ENCODE measurements around the gene KIAA1328. TPM values are rescaled to one million over a fixed set of nuclear protein-coding genes. Genes with fewer than 3 reads are reported as not detected.

The KIAA1328 gene
- total RNA-seq, 6 experiments from 2014 or later, result 2.0 to 4.5 (median 2.9) TPM

DNA sequence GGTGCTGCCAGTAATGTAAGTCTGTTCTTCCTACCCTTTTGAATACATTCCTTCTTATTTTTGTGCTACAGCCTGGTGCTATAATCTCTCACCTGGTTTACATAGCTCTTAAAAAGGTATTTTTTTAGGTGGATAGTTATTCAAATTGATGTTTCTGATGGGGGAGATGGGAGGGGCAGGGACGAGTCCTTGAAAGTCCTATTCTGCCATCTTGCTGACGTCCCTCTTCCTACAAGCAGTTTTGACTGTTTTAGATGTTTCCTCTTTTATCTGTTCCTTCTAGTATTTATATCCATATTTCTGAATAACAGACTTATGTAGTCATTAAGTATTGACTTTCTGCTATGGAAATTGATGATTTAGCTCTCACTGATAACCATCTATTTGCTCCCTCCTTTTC lies 256.4 kb downstream of the KIAA1328 start:
- Histone ChIP-seq H3K4me1 (no peaks in the 10 kb centered on the region), H3K27ac (no peak overlapping the region), H3K36me3 (no peaks in the 10 kb centered on the region), H3K9me3 (no peaks in the 10 kb centered on the region), H3K4me3 (no peak overlapping the region), H3K27me3 (no peaks in the 10 kb centered on the region)
- 94% methylated on average over 2 of the region's 2 CpGs for WGBS (ENCODE audit: insufficient coverage, low coverage, low lambda C conversion rate, missing lambda C conversion rate)
- no peak for TF ChIP-seq POLR2A (IDR thresholded peaks at IDR 0.05)
- TF ChIP-seq, protein P1, sequence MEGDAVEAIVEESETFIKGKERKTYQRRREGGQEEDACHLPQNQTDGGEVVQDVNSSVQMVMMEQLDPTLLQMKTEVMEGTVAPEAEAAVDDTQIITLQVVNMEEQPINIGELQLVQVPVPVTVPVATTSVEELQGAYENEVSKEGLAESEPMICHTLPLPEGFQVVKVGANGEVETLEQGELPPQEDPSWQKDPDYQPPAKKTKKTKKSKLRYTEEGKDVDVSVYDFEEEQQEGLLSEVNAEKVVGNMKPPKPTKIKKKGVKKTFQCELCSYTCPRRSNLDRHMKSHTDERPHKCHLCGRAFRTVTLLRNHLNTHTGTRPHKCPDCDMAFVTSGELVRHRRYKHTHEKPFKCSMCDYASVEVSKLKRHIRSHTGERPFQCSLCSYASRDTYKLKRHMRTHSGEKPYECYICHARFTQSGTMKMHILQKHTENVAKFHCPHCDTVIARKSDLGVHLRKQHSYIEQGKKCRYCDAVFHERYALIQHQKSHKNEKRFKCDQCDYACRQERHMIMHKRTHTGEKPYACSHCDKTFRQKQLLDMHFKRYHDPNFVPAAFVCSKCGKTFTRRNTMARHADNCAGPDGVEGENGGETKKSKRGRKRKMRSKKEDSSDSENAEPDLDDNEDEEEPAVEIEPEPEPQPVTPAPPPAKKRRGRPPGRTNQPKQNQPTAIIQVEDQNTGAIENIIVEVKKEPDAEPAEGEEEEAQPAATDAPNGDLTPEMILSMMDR (IDR thresholded peaks at IDR 0.05), result no peak
- intact Hi-C loops (cut with DNase I), result no loop called here
- DNase-seq (no peak), ATAC-seq (no peak)

- no peaks in the 10 kb centered on the region for H3K27me3 ChIP-seq
- 77% methylated on average over 5 of the region's 5 CpGs for WGBS (ENCODE audit: insufficient coverage, low coverage, low lambda C conversion rate, missing lambda C conversion rate)
- ATAC-seq, result no peak
- TF ChIP-seq POLR2A (IDR thresholded peaks at IDR 0.05), result no peak
- TF ChIP-seq, protein P1 (IDR thresholded peaks at IDR 0.05), result no peak
- no peak for DNase-seq
- intact Hi-C loops (cut with DNase I), result no loop called here
- no peak overlapping the region for H3K27ac ChIP-seq
- H3K9me3 ChIP-seq, result no peaks in the 10 kb centered on the region
- no peaks in the 10 kb centered on the region for H3K4me1 ChIP-seq
- no peaks in the 10 kb centered on the region for H3K36me3 ChIP-seq
- no peak overlapping the region for H3K4me3 ChIP-seq
These were observed 279.0 kb downstream of the KIAA1328 start for GRCh38 chr18:37107748-37108522.

DNA sequence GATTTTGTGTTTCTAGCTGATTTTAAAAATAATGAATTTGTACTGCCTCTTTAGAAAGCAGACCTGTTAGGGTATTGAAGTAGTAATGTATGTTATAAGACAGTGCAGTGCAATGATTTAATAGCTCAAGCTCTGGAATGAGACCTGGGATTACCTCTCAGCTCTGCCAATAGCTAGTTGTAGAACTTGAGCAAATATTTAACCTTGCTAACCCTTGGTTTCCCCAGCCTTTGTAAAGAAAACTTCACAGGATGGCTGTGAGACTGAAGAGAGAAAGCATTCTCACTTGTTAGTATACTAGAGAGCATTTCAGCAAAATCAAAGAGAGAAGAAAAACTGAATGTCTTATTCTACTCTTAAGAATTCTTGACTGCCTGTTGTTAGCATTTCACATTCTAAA lies 293.9 kb downstream of the KIAA1328 start:
- ATAC-seq (peak; percentile 65 to 85 (median 79)), DNase-seq (no peak)
- intact Hi-C loops (cut with DNase I), result no loop called here
- Histone ChIP-seq H3K4me3 (no peak overlapping the region), H3K9me3 (no peaks in the 10 kb centered on the region), H3K27me3 (no peaks in the 10 kb centered on the region), H3K36me3 (no peaks in the 10 kb centered on the region), H3K4me1 (no peaks in the 10 kb centered on the region), H3K27ac (no peak overlapping the region)
- no peak for TF ChIP-seq POLR2A (IDR thresholded peaks at IDR 0.05)
- TF ChIP-seq, protein P1 (IDR thresholded peaks at IDR 0.05), result no peak

- Histone ChIP-seq H3K9me3 (no peaks in the 10 kb centered on the region), H3K27me3 (no peaks in the 10 kb centered on the region), H3K27ac (no peak overlapping the region), H3K4me3 (no peak overlapping the region), H3K4me1 (no peaks in the 10 kb centered on the region), H3K36me3 (no peaks in the 10 kb centered on the region)
- TF ChIP-seq POLR2A (IDR thresholded peaks at IDR 0.05), result no peak
- TF ChIP-seq, protein P1 (IDR thresholded peaks at IDR 0.05), result no peak
- intact Hi-C loops (cut with DNase I), result no loop called here
- ATAC-seq, result no peak
- 70% methylated on average over 2 of the region's 2 CpGs for WGBS (ENCODE audit: insufficient coverage, low coverage, low lambda C conversion rate, missing lambda C conversion rate)
- DNase-seq, result no peak
These were observed 295.6 kb downstream of the KIAA1328 start for GRCh38 chr18:37124516-37124915.

Data from right lobe of liver (tissue), 6 donors.